ENCODE data around the gene CCDC8.

CCDC8 gene

DNA sequence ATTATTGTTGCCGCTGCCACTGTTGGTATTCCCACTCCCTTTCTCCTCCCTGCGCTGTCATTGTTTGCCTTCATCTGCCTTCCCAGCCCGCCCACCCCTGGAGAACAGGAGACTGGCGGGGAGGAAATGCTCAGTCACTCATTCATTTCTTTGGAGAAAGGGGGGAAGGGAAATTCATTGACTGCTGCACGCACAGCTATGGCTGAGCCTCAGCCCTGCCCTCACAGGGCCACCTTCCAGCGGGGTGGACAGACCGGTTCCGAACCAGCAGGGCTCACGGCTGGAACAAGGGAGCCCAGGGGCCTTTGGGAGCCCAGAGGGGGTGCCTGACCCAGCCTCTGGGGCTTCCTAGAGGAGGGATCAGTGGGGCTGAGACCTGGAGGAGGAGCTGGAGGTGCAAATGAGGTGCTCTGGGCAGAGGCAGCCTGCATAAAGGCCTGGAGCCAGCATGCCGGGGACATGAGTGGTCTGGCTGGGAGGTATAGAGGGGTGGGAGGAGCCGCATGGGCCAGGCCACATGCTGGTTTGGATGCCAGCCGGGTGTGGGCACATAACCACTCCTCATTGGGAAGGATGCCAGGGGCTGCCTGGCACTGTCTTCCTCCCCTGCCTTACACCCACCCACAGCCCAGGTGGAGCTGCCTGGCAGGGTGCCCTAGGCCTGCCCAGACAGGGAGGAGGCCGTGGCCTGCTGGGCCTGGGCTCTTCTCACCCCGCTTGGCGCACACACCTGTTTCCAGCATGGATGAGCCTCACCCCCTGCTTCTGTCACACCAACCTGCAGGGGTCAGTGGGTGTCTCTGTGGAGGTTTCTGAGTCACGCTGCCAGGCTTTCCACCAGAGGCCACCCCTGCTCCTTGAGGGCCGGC lies 39.6 kb downstream of the CCDC8 start:
- H3K9me3 ChIP-seq (ENCODE audit: control insufficient read depth, insufficient read depth, low read length): no peaks in the 10 kb centered on the region
- H3K4me1 ChIP-seq (ENCODE audit: insufficient read depth, low read length): peaks cover 30% of the 10 kb centered on the region
- H3K9ac ChIP-seq (ENCODE audit: low read depth, low read length): 0 out of 2 replicates have a peak overlapping the region, but pooled peaks have one; percentile 3
- peaks cover 7% of the 10 kb centered on the region for H3K36me3 ChIP-seq (ENCODE audit: insufficient read depth, low read length)

DNA sequence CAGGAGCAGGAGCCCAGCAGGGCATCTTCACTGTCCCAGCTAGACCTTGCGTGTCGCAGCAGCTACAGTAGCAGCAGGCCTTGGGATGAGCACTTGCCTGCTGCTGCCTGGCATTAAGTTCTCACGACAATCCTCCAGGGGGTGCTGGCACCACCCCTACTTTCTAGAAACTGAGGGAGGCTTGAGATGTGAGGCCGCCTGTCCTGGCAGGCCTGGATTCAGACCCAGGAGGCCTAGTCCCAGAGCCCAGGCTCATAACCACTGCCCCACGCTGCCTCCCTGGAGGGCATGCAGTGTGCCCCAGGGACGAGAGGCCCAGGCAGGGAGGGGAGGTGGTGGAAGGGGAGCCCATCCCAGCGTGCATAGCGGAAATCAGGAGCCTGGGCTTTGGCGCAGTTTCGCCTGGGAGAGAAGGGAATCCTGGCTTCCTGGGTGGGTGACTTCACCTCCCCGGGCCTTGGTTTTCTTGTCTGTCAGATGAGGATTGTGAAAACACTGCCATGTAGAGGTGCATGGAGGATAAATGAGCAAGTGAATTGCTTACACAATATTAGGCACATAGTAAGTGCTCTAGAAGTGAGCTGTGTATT lies 40.4 kb downstream of the CCDC8 start:
- Histone ChIP-seq H3K9me3 (ENCODE audit: control insufficient read depth, insufficient read depth, low read length) (no peaks in the 10 kb centered on the region), H3K9ac (ENCODE audit: low read depth, low read length) (peak overlapping the region; percentile 3; the same call in 1 of the 2 replicates), H3K36me3 (ENCODE audit: insufficient read depth, low read length) (peaks cover 7% of the 10 kb centered on the region), H3K4me1 (ENCODE audit: insufficient read depth, low read length) (peaks cover 30% of the 10 kb centered on the region)

DNA sequence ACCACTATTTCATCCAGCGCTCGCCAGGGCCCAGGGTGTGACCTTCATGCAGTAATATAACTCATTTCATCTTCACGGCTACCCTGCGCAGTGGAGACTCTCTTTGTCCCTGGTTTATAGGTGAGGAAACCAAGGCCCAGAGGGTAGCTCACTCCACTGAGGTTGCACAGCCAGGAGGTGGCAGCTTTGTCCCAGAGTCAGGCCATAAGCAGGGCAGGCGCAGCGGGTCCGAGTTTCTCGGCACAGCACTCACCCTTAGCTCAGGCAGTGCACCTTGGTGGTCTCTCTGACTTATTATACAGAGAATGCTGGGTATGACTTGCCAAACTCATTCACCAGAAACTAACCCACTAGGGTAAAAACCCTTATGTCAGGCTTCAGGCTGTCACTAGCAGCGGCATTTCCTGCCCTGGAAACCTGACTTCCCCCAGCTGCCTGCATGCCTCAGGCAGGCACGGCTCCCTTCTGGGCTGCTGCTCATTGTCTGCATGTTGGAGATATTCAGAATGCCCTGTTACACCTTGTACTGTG lies 41.9 kb downstream of the CCDC8 start:
- Histone ChIP-seq H3K4me1 (ENCODE audit: insufficient read depth, low read length) (peaks cover 30% of the 10 kb centered on the region), H3K9me3 (ENCODE audit: control insufficient read depth, insufficient read depth, low read length) (no peaks in the 10 kb centered on the region), H3K36me3 (ENCODE audit: insufficient read depth, low read length) (peaks cover 4% of the 10 kb centered on the region; the same call in 1 of the 2 replicates), H3K9ac (ENCODE audit: low read depth, low read length) (no peak overlapping the region)

DNA sequence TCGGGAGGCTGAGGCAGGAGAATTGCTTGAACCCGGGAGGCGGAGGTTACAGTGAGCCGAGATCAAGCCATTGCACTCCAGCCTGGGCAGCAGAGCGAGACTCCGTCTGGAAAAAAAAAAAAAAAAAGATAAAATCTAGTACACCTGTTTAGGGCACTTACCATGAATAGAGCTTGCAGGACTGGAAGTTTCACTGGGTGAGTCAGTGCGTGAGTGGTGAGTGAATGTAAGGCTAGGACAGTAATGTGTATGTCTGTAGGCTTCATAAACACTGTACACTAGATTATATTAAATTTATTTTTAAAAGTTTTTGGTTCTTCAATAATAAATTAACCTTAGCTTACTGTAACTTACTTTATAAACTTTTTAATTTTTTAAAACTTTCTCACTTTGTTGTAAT lies 43.5 kb downstream of the CCDC8 start:
- Histone ChIP-seq H3K4me1 (ENCODE audit: insufficient read depth, low read length) (peaks cover 30% of the 10 kb centered on the region), H3K36me3 (ENCODE audit: insufficient read depth, low read length) (peaks cover 8% of the 10 kb centered on the region), H3K9ac (ENCODE audit: low read depth, low read length) (no peak overlapping the region), H3K9me3 (ENCODE audit: control insufficient read depth, insufficient read depth, low read length) (no peaks in the 10 kb centered on the region)

DNA sequence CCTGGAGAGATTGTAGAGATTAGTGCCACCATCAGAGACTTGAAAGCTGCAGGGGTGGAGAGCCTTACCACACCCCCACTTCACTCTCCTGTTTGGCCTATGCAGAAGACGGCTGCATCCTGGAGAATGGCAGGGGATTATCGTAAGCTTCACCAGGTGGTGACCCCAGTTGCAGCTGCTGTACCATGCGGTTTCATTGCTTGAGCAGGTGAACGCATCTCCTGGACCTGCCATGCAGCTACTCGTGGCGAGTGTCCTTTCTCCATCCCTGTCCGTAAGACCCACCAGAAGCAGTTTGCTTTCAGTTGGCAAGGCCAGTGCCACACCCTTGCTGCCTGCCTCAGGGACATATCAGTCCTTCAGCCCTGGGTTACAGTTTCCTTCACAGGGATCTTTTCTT lies 45.2 kb downstream of the CCDC8 start:
- no peaks in the 10 kb centered on the region for H3K9me3 ChIP-seq (ENCODE audit: control insufficient read depth, insufficient read depth, low read length)
- H3K36me3 ChIP-seq (ENCODE audit: insufficient read depth, low read length): peaks cover 8% of the 10 kb centered on the region
- H3K9ac ChIP-seq (ENCODE audit: low read depth, low read length): no peak overlapping the region
- H3K4me1 ChIP-seq (ENCODE audit: insufficient read depth, low read length): peaks cover 20% of the 10 kb centered on the region

DNA sequence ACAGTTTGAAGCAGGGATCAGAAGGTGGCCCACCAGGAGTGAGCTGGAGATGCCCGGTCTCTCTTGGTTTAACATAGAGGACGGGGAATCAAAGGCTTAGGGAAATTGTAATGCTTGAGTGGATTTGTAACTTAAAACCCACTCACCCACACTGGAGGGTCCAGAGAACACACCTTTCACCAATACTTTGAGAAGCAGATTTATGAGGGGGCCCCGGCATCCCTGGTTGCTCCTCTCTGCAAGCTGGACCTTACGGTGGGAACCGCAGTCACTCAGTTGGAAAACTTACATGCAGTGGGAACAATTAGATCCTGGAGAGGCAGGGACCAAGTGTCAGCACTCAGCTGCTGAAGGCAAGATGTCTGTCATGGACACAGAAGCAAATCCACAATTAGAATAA lies 45.9 kb downstream of the CCDC8 start:
- peaks cover 8% of the 10 kb centered on the region for H3K36me3 ChIP-seq (ENCODE audit: insufficient read depth, low read length)
- H3K9me3 ChIP-seq (ENCODE audit: control insufficient read depth, insufficient read depth, low read length): no peaks in the 10 kb centered on the region
- peaks cover 15% of the 10 kb centered on the region for H3K4me1 ChIP-seq (ENCODE audit: insufficient read depth, low read length)
- no peak overlapping the region for H3K9ac ChIP-seq (ENCODE audit: low read depth, low read length)

DNA sequence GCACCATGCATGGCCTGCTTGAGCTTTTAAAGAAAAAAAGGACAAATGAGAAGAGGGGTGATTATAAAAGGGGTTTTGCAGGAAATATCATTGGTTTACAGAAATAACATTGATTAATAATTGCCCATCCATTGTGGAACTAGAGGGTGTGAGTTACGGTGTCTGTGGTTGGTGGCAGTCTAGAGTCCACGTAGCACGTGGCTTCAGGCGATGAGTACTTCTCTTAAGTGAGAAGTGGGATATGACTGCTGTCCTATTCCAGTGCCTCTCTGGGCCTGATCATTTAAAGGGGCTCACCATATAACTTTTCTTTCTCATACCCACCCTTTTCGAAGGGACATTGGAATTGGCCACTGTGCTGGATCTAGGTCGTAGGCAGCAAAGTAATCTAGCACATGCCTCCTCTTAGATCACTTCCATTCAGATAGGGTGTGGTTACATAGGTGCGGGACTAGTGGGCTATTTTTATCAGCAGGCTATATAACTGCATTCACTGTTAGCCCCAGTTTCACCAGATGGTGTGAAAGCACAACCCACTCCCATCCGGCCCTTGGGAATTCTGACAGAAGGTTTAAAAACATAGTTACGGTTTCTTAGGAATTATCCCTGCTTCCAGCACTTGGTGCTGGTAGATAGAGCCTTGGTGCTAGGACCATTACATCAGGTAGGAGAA lies 46.6 kb downstream of the CCDC8 start:
- no peak overlapping the region for H3K9ac ChIP-seq (ENCODE audit: low read depth, low read length)

DNA sequence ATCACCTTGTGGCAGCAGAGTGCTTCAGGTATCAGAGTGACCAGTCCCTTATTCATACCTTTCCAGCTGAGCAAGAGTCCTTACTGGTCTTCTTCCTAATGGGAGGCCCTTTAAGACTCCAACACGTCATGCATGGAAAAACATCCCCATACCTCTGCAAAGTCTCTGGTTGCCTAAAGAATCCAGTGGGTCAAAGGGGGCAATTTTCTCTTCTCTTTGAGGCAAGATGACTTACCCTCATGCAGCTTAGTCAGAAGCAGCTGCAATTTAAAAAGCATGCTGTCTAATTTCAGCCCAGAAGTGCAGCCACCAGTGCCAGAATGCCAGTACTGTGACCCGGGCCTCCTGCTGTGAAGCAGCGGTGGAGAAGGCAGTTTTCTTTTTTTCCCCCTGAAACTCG lies 47.8 kb downstream of the CCDC8 start:
- no peaks in the 10 kb centered on the region for H3K4me1 ChIP-seq (ENCODE audit: insufficient read depth, low read length)
- no peak overlapping the region for H3K9ac ChIP-seq (ENCODE audit: low read depth, low read length)
- H3K9me3 ChIP-seq (ENCODE audit: control insufficient read depth, insufficient read depth, low read length): no peaks in the 10 kb centered on the region
- peaks cover 8% of the 10 kb centered on the region for H3K36me3 ChIP-seq (ENCODE audit: insufficient read depth, low read length)

More for the DNA sequence above, 46.6 kb downstream of the CCDC8 start:
- Histone ChIP-seq H3K9me3 (ENCODE audit: control insufficient read depth, insufficient read depth, low read length) (no peaks in the 10 kb centered on the region), H3K36me3 (ENCODE audit: insufficient read depth, low read length) (peaks cover 8% of the 10 kb centered on the region), H3K4me1 (ENCODE audit: insufficient read depth, low read length) (peaks cover 8% of the 10 kb centered on the region)

DNA sequence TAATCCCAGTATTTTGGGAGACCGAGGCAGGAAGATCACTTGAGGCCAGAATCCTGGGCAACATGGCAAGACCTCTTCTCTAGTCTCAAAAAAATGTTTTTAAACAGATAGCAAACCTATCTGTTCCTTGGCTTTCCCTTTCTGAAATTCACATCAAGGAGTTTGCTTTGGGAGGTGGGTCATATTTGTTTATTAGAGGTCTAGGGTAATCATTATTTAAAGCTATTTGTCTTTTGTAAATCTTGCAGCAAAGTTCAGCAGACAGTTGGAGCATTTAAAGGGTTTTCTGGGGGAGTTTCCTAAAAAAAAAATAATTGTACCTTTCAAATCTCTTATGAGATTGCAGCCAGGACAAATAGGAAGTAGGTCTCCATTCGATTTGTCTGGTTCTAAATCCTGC lies 49.0 kb downstream of the CCDC8 start:
- H3K9ac ChIP-seq (ENCODE audit: low read depth, low read length): no peak overlapping the region
- no peaks in the 10 kb centered on the region for H3K4me1 ChIP-seq (ENCODE audit: insufficient read depth, low read length)
- no peaks in the 10 kb centered on the region for H3K9me3 ChIP-seq (ENCODE audit: control insufficient read depth, insufficient read depth, low read length)
- H3K36me3 ChIP-seq (ENCODE audit: insufficient read depth, low read length): peaks cover 8% of the 10 kb centered on the region

DNA sequence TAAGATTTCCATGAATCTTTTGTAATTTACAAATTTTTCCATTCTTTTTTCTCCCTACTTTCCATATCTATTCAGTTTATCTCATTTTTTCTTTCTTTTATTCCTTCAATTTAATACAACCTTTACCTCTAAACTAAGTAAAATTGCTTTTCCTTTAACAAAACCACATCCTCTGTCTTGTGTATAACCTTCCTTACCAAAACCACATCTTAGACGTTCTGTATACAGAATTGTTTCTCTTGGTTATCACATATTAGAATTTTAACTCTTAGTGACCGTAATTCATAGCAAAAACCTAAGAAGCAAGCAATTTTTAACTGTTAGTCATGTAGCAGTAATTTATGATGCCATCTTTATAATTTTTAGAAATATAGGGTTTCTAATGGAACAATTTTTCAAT lies 51.4 kb downstream of the CCDC8 start:
- Histone ChIP-seq H3K9me3 (ENCODE audit: control insufficient read depth, insufficient read depth, low read length) (no peaks in the 10 kb centered on the region), H3K4me1 (ENCODE audit: insufficient read depth, low read length) (no peaks in the 10 kb centered on the region), H3K36me3 (ENCODE audit: insufficient read depth, low read length) (peaks cover 8% of the 10 kb centered on the region), H3K9ac (ENCODE audit: low read depth, low read length) (no peak overlapping the region)
